K562 (cell line): ENCODE results near the gene PEX11B. TPM values are rescaled to one million over a fixed set of nuclear protein-coding genes. Genes with fewer than 3 reads are reported as not detected.

Experiments
- AFF1 ChIP-seq, 2 experiments: fragments of 450-650 bp; IDR thresholded peaks; 2 replicates each; pipeline ENCODE4 v1.6.1; 2018; ENCODE audit warnings: mild to moderate bottlenecking in 2 of 2, low read depth in 1 of 2; ENCODE audit not compliant: partially characterized antibody in 2 of 2
- ELF1 ChIP-seq: fragments of 200-800 bp; sonication (Bioruptor generic); IDR thresholded peaks from 2 replicates; pipeline ENCODE4 v1.6.1; 2016; ENCODE audit warnings: missing genetic modification characterization, missing compliant biosample characterization
- FOXA1 ChIP-seq: fragments of 450-650 bp; IDR thresholded peaks from 2 replicates; pipeline ENCODE4 v1.6.1; 2016; ENCODE audit warnings: mild to moderate bottlenecking, borderline replicate concordance
- MLLT1 ChIP-seq, 2 experiments: fragments of 450-650 bp; IDR thresholded peaks; 2 replicates each; pipeline ENCODE4 v1.6.1; 2016
- MTA1 ChIP-seq: fragments of 450-650 bp; IDR thresholded peaks from 2 replicates; pipeline ENCODE4 v1.6.1; 2017; ENCODE audit warnings: borderline replicate concordance
- PREB ChIP-seq: sonication (generic); formaldehyde crosslinking; IDR thresholded peaks from 2 replicates; pipeline ENCODE4 v1.8.1; 2023; ENCODE audit warnings: mild to moderate bottlenecking, missing genetic modification reagents
- RBM25 ChIP-seq: fragments of 200-400 bp; formaldehyde crosslinking; IDR thresholded peaks from 2 replicates; pipeline ENCODE4 v1.6.1; 2018; ENCODE audit warnings: low read length, low read depth, moderate library complexity; ENCODE audit not compliant: severe bottlenecking
- SRSF3 ChIP-seq: fragments of 200-400 bp; formaldehyde crosslinking; IDR thresholded peaks from 2 replicates; pipeline ENCODE4 v1.6.1; 2016; ENCODE audit warnings: mild to moderate bottlenecking, low read length, moderate library complexity; ENCODE audit not compliant: insufficient read depth
- ZNF766 ChIP-seq: fragments of 200-800 bp; sonication (Bioruptor generic); conservative IDR thresholded peaks from 2 replicates; pipeline ENCODE4 v1.6.1; 2016; ENCODE audit warnings: missing genetic modification characterization, missing compliant biosample characterization
- polyA plus RNA-seq, 8 experiments: library from polyadenylated mRNA; depleted of rRNA in 4 of 8; stranded (reverse) in 5 of 8; unstranded in 3 of 8; fragments of >200 nt; fragmentation: Nextera tagmentation in 2 of 8; fragmentation: Illumina TruSeq in 1 of 8; extraction: Ambion mirVana in 2 of 8; extraction: Trizol in 1 of 8; gene quantifications; 2 replicates each; pipeline versions ENCODE4 v1.2.1 to v1.2.3, GENCODE V29; 2011 to 2014; ENCODE audit warnings: inconsistent platforms in 1 of 8, missing spikeins in 1 of 8
- total RNA-seq, 7 experiments: library from RNA; depleted of rRNA in 6 of 7; stranded (reverse); fragments of >200 nt in 6 of 7; fragmentation: Illumina TruSeq in 2 of 7; extraction: Trizol in 2 of 7; gene quantifications; 2 replicates each; pipeline versions ENCODE4 v1.2.1 to v1.2.3, GENCODE V29; 2011 to 2021; ENCODE audit warnings: low replicate concordance in 1 of 7

The PEX11B gene
- total and polyA plus RNA-seq, 9 of the 15 experiments (the other 6 are each of a cell fraction or from before 2014, with no cell fraction given), result 13.2 to 60.0 (median 21.7) TPM

GRCh38 chr1:145916745-145917144 lies 1.8 kb downstream of the PEX11B start (continued):
- TF ChIP-seq AFF1 (IDR thresholded peaks at IDR 0.05; ENCODE audit: low read depth in 1 of 2, partially characterized antibody in 2 of 2) (no peak), SRSF3 (no peak), RBM25 (peak; percentile 41), ELF1 (no peak), ZNF766 (no peak), PREB (no peak), MLLT1 (IDR thresholded peaks at IDR 0.05) (no peak), FOXA1 (no peak), MTA1 (no peak)
- TF ChIP-seq, all 486 proteins: peak for 8
